HepG2 (cell line): ENCODE measurements around the gene ADGRD1. TPM values are rescaled to one million over a fixed set of nuclear protein-coding genes. Genes with fewer than 3 reads are reported as not detected.

Source experiments
- ATAC-seq: fragments of 200-7000 bp; cut with Tn5 transposase; 3 replicates; pipeline ENCODE4 v1.9.1; 2020; ENCODE audit warnings: mild to moderate bottlenecking, moderate library complexity
- BruUV-seq: library from RNA; stranded (reverse); fragments of 400-500 nt; replicated peaks from 2 replicates; lab custom pipeline; 2021; lab: Mats Ljungman, UMichigan
- CTCF ChIA-PET: fragments of 300-600 bp; formaldehyde crosslinking; extraction: SDS; loops from one replicate; lab custom pipeline; 2021; ENCODE audit warnings: low total read pairs, inconsistent platforms, low intra/inter-chr PET ratio; lab: Yijun Ruan, JAX
- POLR2A ChIA-PET: fragments of 350-600 bp; sonication (Branson Sonifier 250); formaldehyde crosslinking; loops from one replicate; lab custom pipeline; 2020; ENCODE audit warnings: antibody characterized with exemption, inconsistent platforms; lab: Yijun Ruan, JAX
- DNase-seq: peaks from one replicate; pipeline ENCODE4 v3.0.0-alpha.2; 2015; ENCODE audit warnings: low spot score
- FAIRE-seq: peaks from 3 replicates; lab custom pipeline; 2011; peaks lifted over from hg19 to GRCh38; lab: Jason Lieb, UNC
- H2AFZ ChIP-seq: one replicate; pipeline ENCODE4 v1.6.1; 2011; ENCODE audit warnings: low read length, inconsistent platforms
- H3K27ac ChIP-seq: fragments of 300-600 bp; 3 replicates; pipeline ENCODE4 v1.8.0; 2011; ENCODE audit warnings: mixed run types, mild to moderate bottlenecking, mixed read lengths, low read length, inconsistent platforms; ENCODE audit not compliant: insufficient read depth; ENCODE audit errors: extremely low read length
- H3K27me3 ChIP-seq, 2 experiments: fragments of 200-600 bp in 1 of 2; 2 replicates in 1 of 2; 3 replicates in 1 of 2; pipeline versions ENCODE4 v1.6.0 to v1.8.0; 2011; ENCODE audit warnings: low read length in 2 of 2, mild to moderate bottlenecking in 2 of 2, moderate library complexity in 2 of 2, inconsistent platforms in 1 of 2; ENCODE audit not compliant: insufficient read depth in 2 of 2, control insufficient read depth in 1 of 2
- H3K36me3 ChIP-seq, 2 experiments: fragments of 200-600 bp in 1 of 2; replicated peaks in 1 of 2; 2 replicates in 1 of 2; 3 replicates in 1 of 2; pipeline versions ENCODE4 v1.5.1 to v1.8.0; 2011; ENCODE audit warnings: low read length in 2 of 2, inconsistent platforms in 1 of 2; ENCODE audit not compliant: insufficient read depth in 2 of 2, control insufficient read depth in 1 of 2
- H3K4me1 ChIP-seq: 2 replicates; pipeline ENCODE4 v1.5.1; 2012; ENCODE audit warnings: low read length, inconsistent platforms; ENCODE audit not compliant: insufficient read depth
- H3K4me2 ChIP-seq: 2 replicates; pipeline ENCODE4 v1.6.0; 2011; ENCODE audit warnings: low read depth, low read length, inconsistent platforms
- H3K4me3 ChIP-seq, 3 experiments: fragments of 200-600 bp in 1 of 3; sonication (generic), shearing (Covaris generic) in 1 of 3; replicated peaks in 1 of 3; 2 replicates each; pipeline ENCODE4 v1.5.1; 2011 to 2016; ENCODE audit warnings: low read length in 3 of 3, inconsistent platforms in 2 of 3, low read depth in 2 of 3, mild to moderate bottlenecking in 2 of 3, control low read depth in 1 of 3, mixed read lengths in 1 of 3; ENCODE audit not compliant: insufficient read depth in 1 of 3
- H3K79me2 ChIP-seq: one replicate; pipeline ENCODE4 v1.6.1; 2011; ENCODE audit warnings: low read length, inconsistent platforms; ENCODE audit not compliant: insufficient read depth
- H3K9ac ChIP-seq: 2 replicates; pipeline ENCODE4 v1.6.0; 2011; ENCODE audit warnings: mild to moderate bottlenecking, low read depth, low read length, inconsistent platforms; ENCODE audit not compliant: insufficient read depth
- H3K9me3 ChIP-seq: 2 replicates; pipeline ENCODE4 v1.5.1; 2012; ENCODE audit warnings: mild to moderate bottlenecking, low read length
- H4K20me1 ChIP-seq: 2 replicates; pipeline ENCODE4 v1.6.0; 2011; ENCODE audit warnings: inconsistent platforms, mild to moderate bottlenecking, low read length, moderate library complexity; ENCODE audit not compliant: insufficient read depth
- CEBPG ChIP-seq: IDR thresholded peaks from 2 replicates; pipeline ENCODE4 v1.6.1; 2016
- HIVEP1 ChIP-seq: sonication (generic); formaldehyde crosslinking; IDR thresholded peaks from 2 replicates; pipeline ENCODE4 v1.4.0; 2020; ENCODE audit warnings: mild to moderate bottlenecking, missing genetic modification reagents
- MNT ChIP-seq: fragments of 450-650 bp; IDR thresholded peaks from 2 replicates; pipeline ENCODE4 v1.6.1; 2016
- NCOA1 ChIP-seq: sonication (generic); formaldehyde crosslinking; IDR thresholded peaks from 2 replicates; pipeline ENCODE4 v1.9.0; 2021; ENCODE audit warnings: missing genetic modification reagents
- SOX13 ChIP-seq, 3 experiments: fragments of 450-650 bp in 1 of 3; sonication (generic) in 1 of 3; formaldehyde crosslinking in 1 of 3; IDR thresholded peaks in 2 of 3; conservative IDR thresholded peaks in 1 of 3; 2 replicates each; pipeline versions ENCODE4 v1.5.0 to v1.6.1; 2016 to 2020; ENCODE audit warnings: antibody characterized with exemption in 1 of 3, mild to moderate bottlenecking in 1 of 3, missing compliant biosample characterization in 1 of 3, missing genetic modification reagents in 1 of 3, moderate library complexity in 1 of 3
- SRSF9 ChIP-seq: fragments of 200-400 bp; formaldehyde crosslinking; IDR thresholded peaks from 2 replicates; pipeline ENCODE4 v1.6.1; 2018; ENCODE audit warnings: borderline replicate concordance, mild to moderate bottlenecking, low read depth, low read length; ENCODE audit not compliant: insufficient read depth, poor library complexity, severe bottlenecking
- ZBTB25 ChIP-seq: IDR thresholded peaks from 2 replicates; pipeline ENCODE4 v1.6.1; 2018; ENCODE audit warnings: missing genetic modification reagents
- ZBTB39 ChIP-seq: sonication (generic); formaldehyde crosslinking; IDR thresholded peaks from 2 replicates; pipeline ENCODE4 v1.5.0; 2020; ENCODE audit warnings: missing genetic modification reagents
- ZSCAN30 ChIP-seq: sonication (generic); formaldehyde crosslinking; IDR thresholded peaks from 2 replicates; pipeline ENCODE4 v1.5.0; 2020; ENCODE audit warnings: mild to moderate bottlenecking, missing genetic modification reagents
- WGBS: methylation state at CpG from one replicate; pipeline ENCODE4 v1.1.6; 2017; ENCODE audit warnings: low lambda C conversion rate; 5-methylcytosine and 5-hydroxymethylcytosine counted together
- in situ Hi-C: cut with HindIII; loops from 2 replicates; pipeline ENCODE4 v1.10.0; 2017; ENCODE audit warnings: low pct_unique_long_range_greater_than_20kb; ENCODE audit not compliant: extremely low pct_ligation_motif_present
- intact Hi-C: fragments of 100-400 bp; cut with micrococcal nuclease; formaldehyde crosslinking; loops from one replicate; pipeline ENCODE4 v1.10.0; 2022; ENCODE audit not compliant: unreplicated experiment
- polyA plus RNA-seq, 8 experiments: library from polyadenylated mRNA; depleted of rRNA in 3 of 8; stranded (reverse) in 7 of 8; unstranded in 1 of 8; fragments of >200 nt; fragmentation: Illumina TruSeq in 4 of 8; extraction: Trizol in 4 of 8; gene quantifications; 2 replicates each; pipeline versions ENCODE4 v1.2.1 to v1.2.3, GENCODE V29; 2011 to 2016; ENCODE audit warnings: low read depth in 4 of 8, missing spikeins in 1 of 8, mixed read lengths in 1 of 8; ENCODE audit not compliant: insufficient read depth in 1 of 8
- total RNA-seq, 5 experiments: library from RNA; depleted of rRNA; stranded (reverse); fragments of >200 nt; fragmentation: Illumina TruSeq; extraction: Trizol; gene quantifications; 2 replicates each; pipeline ENCODE4 v1.2.3, GENCODE V29; 2016; ENCODE audit warnings: low read depth in 1 of 5
- TF ChIP-seq, protein P1 (sequence below): sonication (generic); formaldehyde crosslinking; IDR thresholded peaks from 2 replicates; pipeline ENCODE4 v1.5.0; 2020; ENCODE audit warnings: missing genetic modification reagents

The ADGRD1 gene
- total and polyA plus RNA-seq, 2 of the 13 experiments (the other 11 are each of a cell fraction or from before 2014, with no cell fraction given), result 0.46 to 12.4 TPM

DNA sequence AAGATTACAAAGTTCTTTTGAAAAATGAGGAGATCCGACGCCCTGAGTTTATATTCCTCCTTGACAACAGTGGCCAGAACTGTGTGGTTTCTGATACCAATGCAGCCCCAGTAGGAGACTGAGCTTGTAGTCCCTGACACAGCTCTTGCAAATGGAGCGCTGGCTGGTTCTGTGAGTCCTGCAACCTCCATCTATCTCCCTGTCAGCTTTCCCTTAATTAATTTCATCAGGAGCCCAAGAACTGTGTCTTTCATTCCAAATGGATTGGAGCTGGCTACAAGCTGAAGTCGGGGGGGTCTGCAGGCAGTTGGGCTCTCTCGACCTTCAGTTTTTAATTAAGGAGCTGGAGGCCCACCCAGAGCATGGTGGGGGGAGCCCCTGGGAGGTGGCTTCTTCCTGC lies 160.6 kb downstream of the ADGRD1 start:
- no peaks in the 10 kb centered on the region for H3K79me2 ChIP-seq
- H3K4me3 ChIP-seq, result no peak overlapping the region
- no peaks in the 10 kb centered on the region for H3K9me3 ChIP-seq
- intact Hi-C loops (no loop called here), in situ Hi-C loops (loop anchor here (25.0 kb wide), 1 partner anchor 723 kb away; the partner anchor contains the start of gene MMP17)
- no peaks in the 10 kb centered on the region for H3K36me3 ChIP-seq
- FAIRE-seq (no peak), DNase-seq (no peak), ATAC-seq (no peak)
- H4K20me1 ChIP-seq, result no peaks in the 10 kb centered on the region
- 0 out of 2 replicates have a peak, but pooled peaks cover 6% of the 10 kb centered on the region for H3K4me1 ChIP-seq
- H2AFZ ChIP-seq, result no peak overlapping the region
- no peak for TF ChIP-seq SRSF9
- no peak overlapping the region for H3K9ac ChIP-seq
- H3K27me3 ChIP-seq, result no peaks in the 10 kb centered on the region
- POLR2A ChIA-PET, result no interaction called here
- WGBS, result 83% methylated on average over 5 of the region's 5 CpGs
- no TSS peak for BruUV-seq
- CTCF ChIA-PET, result no interaction called here
- H3K27ac ChIP-seq, result no peak overlapping the region
- no peak overlapping the region for H3K4me2 ChIP-seq

DNA sequence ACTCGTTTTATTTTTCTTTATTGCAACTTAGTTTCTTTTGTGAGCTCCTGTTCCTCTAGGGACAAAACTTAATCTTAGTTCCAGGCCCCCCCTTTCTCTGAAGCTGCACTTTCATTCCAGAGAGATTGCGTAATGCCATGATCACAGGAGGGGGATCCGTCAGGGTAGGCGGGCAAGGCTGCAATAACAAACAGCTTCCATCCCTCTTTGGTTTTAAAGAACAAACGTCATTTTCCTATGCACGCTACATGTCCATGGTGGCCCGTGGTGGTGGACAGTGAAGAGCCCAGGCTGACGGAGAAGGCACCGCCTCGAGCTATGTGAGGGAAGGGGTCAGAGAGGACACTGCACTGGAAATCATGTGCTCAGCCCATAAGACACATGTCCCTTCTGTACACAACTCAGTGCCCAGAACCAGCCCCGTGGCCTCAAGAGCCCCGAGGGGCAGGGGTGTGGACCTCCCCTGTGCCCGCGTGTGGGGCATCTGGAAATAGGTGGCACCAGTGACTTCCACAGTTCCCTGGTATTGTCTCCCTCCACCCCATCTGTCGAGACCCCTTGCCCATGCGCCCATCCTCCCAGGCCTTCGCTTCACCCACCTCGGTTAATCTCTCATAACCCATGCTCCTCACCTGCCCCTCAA lies 161.4 kb downstream of the ADGRD1 start:
- ChIA-PET CTCF (no interaction called here), POLR2A (no interaction called here)
- H2AFZ ChIP-seq, result no peak overlapping the region
- H3K4me3 ChIP-seq, result no peak overlapping the region
- no peak for FAIRE-seq
- no peaks in the 10 kb centered on the region for H3K79me2 ChIP-seq
- no peaks in the 10 kb centered on the region for H4K20me1 ChIP-seq
- H3K4me1 ChIP-seq, result 0 out of 2 replicates have a peak, but pooled peaks cover 6% of the 10 kb centered on the region
- H3K4me2 ChIP-seq, result no peak overlapping the region
- no peak overlapping the region for H3K9ac ChIP-seq
- WGBS, result 71% methylated on average over 16 of the region's 18 CpGs
- in situ Hi-C loops (loop anchor here (25.0 kb wide), 1 partner anchor 722 kb away; the partner anchor contains the start of gene MMP17), intact Hi-C loops (no loop called here)
- no peaks in the 10 kb centered on the region for H3K36me3 ChIP-seq
- H3K27ac ChIP-seq, result no peak overlapping the region
- no peaks in the 10 kb centered on the region for H3K27me3 ChIP-seq
- H3K9me3 ChIP-seq, result no peaks in the 10 kb centered on the region
- no peak for DNase-seq
- ATAC-seq, result no peak
- no TSS peak for BruUV-seq
- TF ChIP-seq MNT, result peak; percentile 14; the same call in 1 of the 2 replicates
- TF ChIP-seq, protein P1, sequence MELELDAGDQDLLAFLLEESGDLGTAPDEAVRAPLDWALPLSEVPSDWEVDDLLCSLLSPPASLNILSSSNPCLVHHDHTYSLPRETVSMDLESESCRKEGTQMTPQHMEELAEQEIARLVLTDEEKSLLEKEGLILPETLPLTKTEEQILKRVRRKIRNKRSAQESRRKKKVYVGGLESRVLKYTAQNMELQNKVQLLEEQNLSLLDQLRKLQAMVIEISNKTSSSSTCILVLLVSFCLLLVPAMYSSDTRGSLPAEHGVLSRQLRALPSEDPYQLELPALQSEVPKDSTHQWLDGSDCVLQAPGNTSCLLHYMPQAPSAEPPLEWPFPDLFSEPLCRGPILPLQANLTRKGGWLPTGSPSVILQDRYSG (CRISPR knock-in tag), result no peak
- TF ChIP-seq SOX13 (IDR thresholded peaks at IDR 0.05), result no peak
- no peak for TF ChIP-seq SOX13 (CRISPR knock-in tag; conservative IDR thresholded peaks at IDR 0.05 in 1 of 2, IDR thresholded peaks at IDR 0.05 in 1 of 2)
- TF ChIP-seq ZSCAN30 (CRISPR knock-in tag), result no peak
- TF ChIP-seq NCOA1 (CRISPR knock-in tag), result no peak
- TF ChIP-seq CEBPG (CRISPR knock-in tag), result peak; percentile 76
- no peak for TF ChIP-seq HIVEP1 (CRISPR knock-in tag)
- no peak for TF ChIP-seq ZBTB39 (CRISPR knock-in tag)
- no peak for TF ChIP-seq ZBTB25 (CRISPR knock-in tag)
